PFSK-1 (cell line): ENCODE data around the gene RELA.

Experiments used
- FOXP2 ChIP-seq: optimal IDR thresholded peaks from 2 replicates; pipeline ENCODE3; 2011; ENCODE audit warnings: borderline replicate concordance, control low read depth, inconsistent platforms; ENCODE audit not compliant: insufficient read depth; ENCODE audit errors: extremely low read length, extremely low read depth
- POLR2AphosphoS5 ChIP-seq: IDR thresholded peaks from 2 replicates; pipeline ENCODE4 v1.6.1; 2012; ENCODE audit warnings: low read depth, mild to moderate bottlenecking, control low read depth, low read length, moderate library complexity
- REST ChIP-seq, 2 experiments: IDR thresholded peaks; 2 replicates each; pipeline versions ENCODE4 v1.6.1 to v1.8.0; 2011 to 2012; ENCODE audit warnings: low read depth in 2 of 2, low read length in 2 of 2, control low read depth in 1 of 2, inconsistent platforms in 1 of 2, mild to moderate bottlenecking in 1 of 2, moderate library complexity in 1 of 2; ENCODE audit not compliant: insufficient read depth in 1 of 2
- SIN3A ChIP-seq: IDR thresholded peaks from 2 replicates; pipeline ENCODE4 v1.6.1; 2012; ENCODE audit warnings: mild to moderate bottlenecking, low read length, moderate library complexity, borderline replicate concordance; ENCODE audit not compliant: insufficient read depth
- TAF1 ChIP-seq: IDR thresholded peaks from 2 replicates; pipeline ENCODE4 v1.6.1; 2012; ENCODE audit warnings: low read length, control low read depth, borderline replicate concordance; ENCODE audit not compliant: insufficient read depth

- TF ChIP-seq POLR2AphosphoS5 = no peak
- no peak for TF ChIP-seq SIN3A
- no peak for TF ChIP-seq REST (IDR thresholded peaks at IDR 0.05; ENCODE audit: insufficient read depth in 1 of 2, low read depth in 2 of 2, low read length in 2 of 2)
- no peak for TF ChIP-seq TAF1
- TF ChIP-seq FOXP2 = no peak
These were observed 43.3 kb downstream of the RELA start for GRCh38 chr11:65619281-65619928.
